ENCODE data around the gene ANKRD28.

DNA sequence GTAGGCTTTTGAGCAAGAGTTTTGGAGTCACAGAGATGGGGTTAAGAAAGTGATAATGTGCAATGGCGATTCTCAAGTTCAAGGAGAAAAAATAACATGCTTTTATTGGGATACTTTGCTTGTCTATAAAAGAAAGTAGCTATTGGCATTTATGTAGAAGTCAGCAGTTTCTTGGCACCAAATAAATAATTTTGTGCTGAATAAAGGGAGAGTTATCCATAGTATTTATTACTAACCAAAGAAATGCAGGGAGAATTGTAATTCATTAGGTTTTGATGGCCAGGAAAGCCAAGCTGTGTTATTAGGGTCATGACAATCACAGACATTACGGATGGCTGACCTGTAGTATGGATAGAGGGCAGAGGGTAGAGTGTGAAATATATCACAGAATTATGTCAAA lies 163.1 kb downstream of the ANKRD28 start:
- TF ChIP-seq, protein P1, sequence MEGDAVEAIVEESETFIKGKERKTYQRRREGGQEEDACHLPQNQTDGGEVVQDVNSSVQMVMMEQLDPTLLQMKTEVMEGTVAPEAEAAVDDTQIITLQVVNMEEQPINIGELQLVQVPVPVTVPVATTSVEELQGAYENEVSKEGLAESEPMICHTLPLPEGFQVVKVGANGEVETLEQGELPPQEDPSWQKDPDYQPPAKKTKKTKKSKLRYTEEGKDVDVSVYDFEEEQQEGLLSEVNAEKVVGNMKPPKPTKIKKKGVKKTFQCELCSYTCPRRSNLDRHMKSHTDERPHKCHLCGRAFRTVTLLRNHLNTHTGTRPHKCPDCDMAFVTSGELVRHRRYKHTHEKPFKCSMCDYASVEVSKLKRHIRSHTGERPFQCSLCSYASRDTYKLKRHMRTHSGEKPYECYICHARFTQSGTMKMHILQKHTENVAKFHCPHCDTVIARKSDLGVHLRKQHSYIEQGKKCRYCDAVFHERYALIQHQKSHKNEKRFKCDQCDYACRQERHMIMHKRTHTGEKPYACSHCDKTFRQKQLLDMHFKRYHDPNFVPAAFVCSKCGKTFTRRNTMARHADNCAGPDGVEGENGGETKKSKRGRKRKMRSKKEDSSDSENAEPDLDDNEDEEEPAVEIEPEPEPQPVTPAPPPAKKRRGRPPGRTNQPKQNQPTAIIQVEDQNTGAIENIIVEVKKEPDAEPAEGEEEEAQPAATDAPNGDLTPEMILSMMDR (conservative IDR thresholded peaks at IDR 0.05; ENCODE audit: low read length), result no peak
- no peak for TF ChIP-seq EZH2phosphoT487 (IDR thresholded peaks at IDR 0.05; ENCODE audit: borderline replicate concordance, low read depth, low read length)
